Trophoblast cell (in vitro differentiated cells and primary cell): Measurements from ENCODE around the gene MLXIPL.

Experiments used
- DNase-seq, 2 donors: peaks; one replicate each; pipeline ENCODE4 v3.0.0-alpha.2; 2016
- H2AFZ ChIP-seq: 2 replicates; pipeline ENCODE4 v1.6.1; 2013; ENCODE audit warnings: low read length, moderate library complexity, mild to moderate bottlenecking; ENCODE audit not compliant: insufficient read depth, poor library complexity
- H2AK5ac ChIP-seq: 2 replicates; pipeline ENCODE4 v1.6.1; 2013; ENCODE audit warnings: mild to moderate bottlenecking, low read length
- H2BK120ac ChIP-seq: 2 replicates; pipeline ENCODE4 v1.6.1; 2013; ENCODE audit warnings: low read length, mild to moderate bottlenecking, moderate library complexity; ENCODE audit not compliant: insufficient read depth, poor library complexity
- H2BK12ac ChIP-seq: 2 replicates; pipeline ENCODE4 v1.6.1; 2013; ENCODE audit warnings: mild to moderate bottlenecking, low read length, moderate library complexity
- H2BK5ac ChIP-seq: 2 replicates; pipeline ENCODE4 v1.6.1; 2013; ENCODE audit warnings: low read length, low read depth, moderate library complexity, mild to moderate bottlenecking; ENCODE audit not compliant: poor library complexity
- H3K14ac ChIP-seq: 2 replicates; pipeline ENCODE4 v1.6.1; 2013; ENCODE audit warnings: mild to moderate bottlenecking, low read length
- H3K18ac ChIP-seq: 2 replicates; pipeline ENCODE4 v1.6.1; 2013; ENCODE audit warnings: mild to moderate bottlenecking, low read length
- H3K23ac ChIP-seq: 2 replicates; pipeline ENCODE4 v1.6.1; 2013; ENCODE audit warnings: low read length
- H3K27ac ChIP-seq: 2 replicates; pipeline ENCODE4 v1.5.1; 2013; ENCODE audit warnings: low read depth, mild to moderate bottlenecking, inconsistent platforms, low read length, moderate library complexity
- H3K27me3 ChIP-seq: 2 replicates; pipeline ENCODE4 v1.6.1; 2013; ENCODE audit warnings: inconsistent platforms, mild to moderate bottlenecking, low read length, moderate library complexity; ENCODE audit not compliant: insufficient read depth
- H3K36me3 ChIP-seq, 2 experiments: 1 replicate in 1 of 2; 2 replicates in 1 of 2; pipeline ENCODE4 v1.6.1; 2013; ENCODE audit warnings: low read length in 2 of 2, mild to moderate bottlenecking in 2 of 2, moderate library complexity in 1 of 2; ENCODE audit not compliant: insufficient read depth in 2 of 2, control insufficient read depth in 1 of 2
- H3K4ac ChIP-seq: 2 replicates; pipeline ENCODE4 v1.6.1; 2013; ENCODE audit warnings: low read depth, mild to moderate bottlenecking, low read length, moderate library complexity
- H3K4me1 ChIP-seq, 2 experiments: 1 replicate in 1 of 2; 2 replicates in 1 of 2; pipeline ENCODE4 v1.6.1; 2013; ENCODE audit warnings: low read length in 2 of 2, mild to moderate bottlenecking in 2 of 2, moderate library complexity in 1 of 2; ENCODE audit not compliant: insufficient read depth in 2 of 2, control insufficient read depth in 1 of 2
- H3K4me2 ChIP-seq: 2 replicates; pipeline ENCODE4 v1.6.1; 2013; ENCODE audit warnings: inconsistent platforms, mild to moderate bottlenecking, low read length, moderate library complexity
- H3K4me3 ChIP-seq: 2 replicates; pipeline ENCODE4 v1.5.1; 2013; ENCODE audit warnings: mild to moderate bottlenecking, low read depth, low read length, inconsistent platforms
- H3K79me1 ChIP-seq: one replicate; pipeline ENCODE4 v1.6.1; 2013; ENCODE audit warnings: low read length
- H3K79me2 ChIP-seq: 2 replicates; pipeline ENCODE4 v1.6.1; 2013; ENCODE audit warnings: low read length, mild to moderate bottlenecking; ENCODE audit not compliant: control insufficient read depth, insufficient read depth, poor library complexity
- H3K9ac ChIP-seq: 2 replicates; pipeline ENCODE4 v1.6.1; 2013; ENCODE audit warnings: mild to moderate bottlenecking, low read length
- H3K9me3 ChIP-seq: 2 replicates; pipeline ENCODE4 v1.6.1; 2013; ENCODE audit warnings: low read depth, mild to moderate bottlenecking, control low read depth, inconsistent platforms, low read length; ENCODE audit not compliant: insufficient read depth
- H4K12ac ChIP-seq: 2 replicates; pipeline ENCODE4 v1.6.1; 2013; ENCODE audit warnings: low read depth, mild to moderate bottlenecking, low read length, moderate library complexity
- H4K8ac ChIP-seq: 2 replicates; pipeline ENCODE4 v1.6.1; 2013; ENCODE audit warnings: low read depth, mild to moderate bottlenecking, low read length, moderate library complexity
- H4K91ac ChIP-seq: one replicate; pipeline ENCODE4 v1.6.1; 2013; ENCODE audit warnings: low read depth, mild to moderate bottlenecking, low read length, moderate library complexity
- WGBS: extraction: QIAGEN DNeasy Blood & Tissue Kit; methylation state at CpG from one replicate; pipeline ENCODE4 v1.1.7; 2013; ENCODE audit warnings: missing lambda C conversion rate; ENCODE audit not compliant: insufficient read length, insufficient coverage; ENCODE audit errors: extremely low coverage; 5-methylcytosine and 5-hydroxymethylcytosine counted together

MLXIPL gene

GRCh38 chr7:73599151-73599882, 25.0 kb downstream of the MLXIPL start:
- H3K27me3 ChIP-seq, result no peaks in the 10 kb centered on the region
- H3K36me3 ChIP-seq, result no peaks in the 10 kb centered on the region
- H2BK12ac ChIP-seq, result no peak overlapping the region
- H3K4me2 ChIP-seq, result no peak overlapping the region
- no peak overlapping the region for H2BK120ac ChIP-seq
- no peak for DNase-seq
- no peaks in the 10 kb centered on the region for H3K79me2 ChIP-seq
- no peak overlapping the region for H3K27ac ChIP-seq
- peaks cover 2% of the 10 kb centered on the region for H3K9me3 ChIP-seq
- no peak overlapping the region for H4K12ac ChIP-seq
- no peak overlapping the region for H3K9ac ChIP-seq
- H2BK5ac ChIP-seq, result no peak overlapping the region
- H3K18ac ChIP-seq, result no peak overlapping the region
- no peak overlapping the region for H4K91ac ChIP-seq
- no peaks in the 10 kb centered on the region for H3K4me1 ChIP-seq
- no peak overlapping the region for H3K4ac ChIP-seq
- H3K14ac ChIP-seq, result no peak overlapping the region
- WGBS, result no CpG with 5 or more reads among the region's 13 CpGs
- H3K79me1 ChIP-seq, result no peaks in the 10 kb centered on the region
- no peak overlapping the region for H3K23ac ChIP-seq
- H3K4me3 ChIP-seq, result peak overlapping the region; percentile 5
- no peak overlapping the region for H2AK5ac ChIP-seq
- no peak overlapping the region for H2AFZ ChIP-seq
- H4K8ac ChIP-seq, result no peak overlapping the region

- H3K79me2 ChIP-seq, result no peaks in the 10 kb centered on the region
- H3K18ac ChIP-seq, result no peak overlapping the region
- no peaks in the 10 kb centered on the region for H3K4me1 ChIP-seq
- H2BK120ac ChIP-seq, result no peak overlapping the region
- no peak overlapping the region for H4K91ac ChIP-seq
- H2AK5ac ChIP-seq, result no peak overlapping the region
- H2AFZ ChIP-seq, result no peak overlapping the region
- H3K23ac ChIP-seq, result no peak overlapping the region
- no peak overlapping the region for H3K14ac ChIP-seq
- H2BK12ac ChIP-seq, result no peak overlapping the region
- peaks cover 2% of the 10 kb centered on the region for H3K9me3 ChIP-seq
- no peak overlapping the region for H4K8ac ChIP-seq
- no peaks in the 10 kb centered on the region for H3K27me3 ChIP-seq
- H3K27ac ChIP-seq, result no peak overlapping the region
- no peaks in the 10 kb centered on the region for H3K79me1 ChIP-seq
- H4K12ac ChIP-seq, result no peak overlapping the region
- H3K9ac ChIP-seq, result no peak overlapping the region
- no peaks in the 10 kb centered on the region for H3K36me3 ChIP-seq
- no peak overlapping the region for H3K4me2 ChIP-seq
- H2BK5ac ChIP-seq, result no peak overlapping the region
- H3K4me3 ChIP-seq, result no peak overlapping the region
- H3K4ac ChIP-seq, result no peak overlapping the region
- no peak for DNase-seq
- 100% methylated on average over 1 of the region's 5 CpGs for WGBS
Measured at GRCh38 chr7:73597978-73598782, 26.1 kb downstream of the MLXIPL start.

- no peak overlapping the region for H3K4me2 ChIP-seq
- H3K9ac ChIP-seq, result no peak overlapping the region
- no peak overlapping the region for H2BK12ac ChIP-seq
- H3K79me2 ChIP-seq, result no peaks in the 10 kb centered on the region
- no peak overlapping the region for H3K4me3 ChIP-seq
- no peak overlapping the region for H3K4ac ChIP-seq
- H3K36me3 ChIP-seq, result no peaks in the 10 kb centered on the region
- H4K12ac ChIP-seq, result no peak overlapping the region
- H3K79me1 ChIP-seq, result no peaks in the 10 kb centered on the region
- no peak overlapping the region for H3K27ac ChIP-seq
- no peak overlapping the region for H4K91ac ChIP-seq
- H3K9me3 ChIP-seq, result no peaks in the 10 kb centered on the region
- H3K27me3 ChIP-seq, result no peaks in the 10 kb centered on the region
- no peak overlapping the region for H2BK5ac ChIP-seq
- no CpG with 5 or more reads among the region's 37 CpGs for WGBS
- H4K8ac ChIP-seq, result no peak overlapping the region
- DNase-seq, result no peak
- H2AK5ac ChIP-seq, result no peak overlapping the region
- no peaks in the 10 kb centered on the region for H3K4me1 ChIP-seq
- no peak overlapping the region for H2BK120ac ChIP-seq
- no peak overlapping the region for H3K14ac ChIP-seq
- H2AFZ ChIP-seq, result no peak overlapping the region
- no peak overlapping the region for H3K18ac ChIP-seq
- H3K23ac ChIP-seq, result no peak overlapping the region
Measured at GRCh38 chr7:73596191-73597065, 27.9 kb downstream of the MLXIPL start.

- Histone ChIP-seq H3K27me3 (no peaks in the 10 kb centered on the region), H3K9me3 (no peaks in the 10 kb centered on the region), H3K9ac (no peak overlapping the region), H3K4me2 (no peak overlapping the region), H3K79me1 (no peaks in the 10 kb centered on the region), H3K18ac (no peak overlapping the region), H3K23ac (no peak overlapping the region), H2BK5ac (no peak overlapping the region), H3K4me1 (no peaks in the 10 kb centered on the region), H2AFZ (no peak overlapping the region), H3K14ac (no peak overlapping the region), H4K91ac (no peak overlapping the region), H3K36me3 (no peaks in the 10 kb centered on the region), H4K12ac (no peak overlapping the region), H4K8ac (no peak overlapping the region), H3K79me2 (no peaks in the 10 kb centered on the region), H3K27ac (no peak overlapping the region), H2BK120ac (no peak overlapping the region), H2AK5ac (no peak overlapping the region), H3K4me3 (no peak overlapping the region), H3K4ac (no peak overlapping the region), H2BK12ac (no peak overlapping the region)
- DNase-seq, result no peak
- no CpG with 5 or more reads among the region's 9 CpGs for WGBS
Measured at GRCh38 chr7:73595358-73595757, 29.0 kb downstream of the MLXIPL start.
